Endothelial cell of umbilical vein (primary cell): ENCODE results near the gene ASB1. TPM values are rescaled to one million over a fixed set of nuclear protein-coding genes. Genes with fewer than 3 reads are reported as not detected.

Source experiments
- BruUV-seq: library from RNA; stranded (reverse); fragments of 400-500 nt; replicated peaks from 2 replicates; lab custom pipeline; 2021; lab: Mats Ljungman, UMichigan
- CTCF ChIA-PET: fragments of 300-600, 350-600 bp; sonication (Branson Sonifier 250); formaldehyde crosslinking; loops from one replicate; lab custom pipeline; 2021; ENCODE audit warnings: antibody characterized with exemption, inconsistent platforms; lab: Charles Lee
- POLR2A ChIA-PET: fragments of 300-600, 350-600 bp; sonication (Branson Sonifier 250); formaldehyde crosslinking; loops from one replicate; lab custom pipeline; 2021; ENCODE audit warnings: antibody characterized with exemption, inconsistent platforms; lab: Charles Lee
- DNase-seq: peaks from one replicate; pipeline ENCODE4 v3.0.0-alpha.2; 2011; ENCODE audit warnings: low read depth, low spot score
- FAIRE-seq: peaks from 2 replicates; lab custom pipeline; 2011; peaks lifted over from hg19 to GRCh38; lab: Jason Lieb, UNC
- H2AFZ ChIP-seq: 2 replicates; pipeline ENCODE4 v1.6.0; 2012; ENCODE audit warnings: low read depth, low read length, control low read depth, inconsistent platforms
- H3K27ac ChIP-seq: 2 replicates; pipeline ENCODE4 v1.5.1; 2011; ENCODE audit warnings: low read depth, mild to moderate bottlenecking, control low read depth, low read length, moderate library complexity; ENCODE audit not compliant: insufficient read depth
- H3K27me3 ChIP-seq, 2 experiments: 2 replicates each; pipeline versions ENCODE4 v1.6.0 to v1.6.1; 2011; ENCODE audit warnings: low read length in 2 of 2, mixed read lengths in 1 of 2; ENCODE audit not compliant: control insufficient read depth in 2 of 2, insufficient read depth in 2 of 2
- H3K36me3 ChIP-seq, 2 experiments: 2 replicates in 1 of 2; 3 replicates in 1 of 2; pipeline ENCODE4 v1.5.1; 2011; ENCODE audit warnings: low read length in 2 of 2, mild to moderate bottlenecking in 1 of 2, moderate library complexity in 1 of 2; ENCODE audit not compliant: control insufficient read depth in 2 of 2, insufficient read depth in 2 of 2; ENCODE audit errors: extremely low read depth in 1 of 2
- H3K4me1 ChIP-seq: 3 replicates; pipeline ENCODE4 v1.5.1; 2011; ENCODE audit warnings: mild to moderate bottlenecking, low read length; ENCODE audit not compliant: control insufficient read depth, insufficient read depth; ENCODE audit errors: extremely low read depth
- H3K4me2 ChIP-seq: 2 replicates; pipeline ENCODE4 v1.6.1; 2011; ENCODE audit warnings: low read length, control low read depth, mixed read lengths; ENCODE audit not compliant: insufficient read depth
- H3K4me3 ChIP-seq, 3 experiments: fragments of 200-600 bp in 1 of 3; sonication (generic), shearing (Covaris generic) in 1 of 3; replicated peaks in 1 of 3; 2 replicates each; pipeline ENCODE4 v1.5.1; 2011 to 2016; ENCODE audit warnings: control low read depth in 3 of 3, low read length in 3 of 3, mild to moderate bottlenecking in 2 of 3, inconsistent platforms in 1 of 3, low read depth in 1 of 3, moderate library complexity in 1 of 3; ENCODE audit not compliant: insufficient read depth in 1 of 3
- H3K79me2 ChIP-seq: 2 replicates; pipeline ENCODE4 v1.6.0; 2012; ENCODE audit warnings: low read length, inconsistent platforms; ENCODE audit not compliant: control insufficient read depth, insufficient read depth
- H3K9ac ChIP-seq: replicated peaks from 2 replicates; pipeline ENCODE3; 2011; ENCODE audit warnings: low read length, control low read depth; ENCODE audit not compliant: insufficient read depth; ENCODE audit errors: extremely low read depth
- H3K9me1 ChIP-seq: replicated peaks from 3 replicates; pipeline ENCODE4 v1.6.0; 2011; ENCODE audit warnings: mild to moderate bottlenecking, low read length; ENCODE audit not compliant: control insufficient read depth, insufficient read depth; ENCODE audit errors: extremely low read depth
- H3K9me3 ChIP-seq: replicated peaks from 2 replicates; pipeline ENCODE4 v1.5.1; 2012; ENCODE audit warnings: low read length, inconsistent platforms; ENCODE audit not compliant: control insufficient read depth, insufficient read depth
- H4K20me1 ChIP-seq: replicated peaks from 2 replicates; pipeline ENCODE3; 2011; ENCODE audit warnings: mild to moderate bottlenecking, low read length; ENCODE audit not compliant: control insufficient read depth, insufficient read depth; ENCODE audit errors: extremely low read depth
- CTCF ChIP-seq, 2 donors: IDR thresholded peaks; 1 replicate in 1 of 2; 2 replicates in 1 of 2; pipeline ENCODE4 v1.5.1; 2011; ENCODE audit warnings: low read length in 2 of 2, mild to moderate bottlenecking in 2 of 2, moderate library complexity in 2 of 2, control low read depth in 1 of 2, inconsistent platforms in 1 of 2, low read depth in 1 of 2; ENCODE audit not compliant: insufficient read depth in 1 of 2; ENCODE audit errors: extremely low read depth in 1 of 2
- EZH2 ChIP-seq: IDR thresholded peaks from 2 replicates; pipeline ENCODE4 v1.6.1; 2012; ENCODE audit warnings: borderline replicate concordance, low read depth, mild to moderate bottlenecking, moderate library complexity, low read length, inconsistent platforms; ENCODE audit not compliant: severe bottlenecking
- FOS ChIP-seq: IDR thresholded peaks from 2 replicates; pipeline ENCODE4 v1.6.1; 2011; ENCODE audit warnings: mild to moderate bottlenecking, low read length, moderate library complexity, borderline replicate concordance; ENCODE audit not compliant: insufficient read depth
- GATA2 ChIP-seq: IDR thresholded peaks from 2 replicates; pipeline ENCODE4 v1.7.0; 2011; ENCODE audit warnings: low read depth, mild to moderate bottlenecking, moderate library complexity, mixed read lengths, low read length; ENCODE audit not compliant: insufficient read length, insufficient read depth
- JUN ChIP-seq: IDR thresholded peaks from 2 replicates; pipeline ENCODE4 v1.6.1; 2011; ENCODE audit warnings: borderline replicate concordance, low read depth; ENCODE audit not compliant: insufficient read length, insufficient read depth
- MAX ChIP-seq: IDR thresholded peaks from 2 replicates; pipeline ENCODE4 v1.6.1; 2011; ENCODE audit not compliant: insufficient read depth, insufficient read length
- MYC ChIP-seq: IDR thresholded peaks from one replicate; pipeline ENCODE4 v1.6.1; 2011; ENCODE audit warnings: mild to moderate bottlenecking, low read depth, low read length
- POLR2A ChIP-seq: IDR thresholded peaks from 2 replicates; pipeline ENCODE4 v1.6.1; 2012; ENCODE audit warnings: low read depth, mild to moderate bottlenecking, control low read depth, low read length
- POLR2AphosphoS5 ChIP-seq: IDR thresholded peaks from 2 replicates; pipeline ENCODE4 v1.6.1; 2012; ENCODE audit warnings: low read depth, mild to moderate bottlenecking, control low read depth, low read length, moderate library complexity; ENCODE audit not compliant: insufficient read depth
- dilution Hi-C: fragments of 300-500 bp; cut with MboI; formaldehyde crosslinking; loops from one replicate; pipeline ENCODE4 v1.15.0; 2019; ENCODE audit warnings: low sequenced_read_pairs; ENCODE audit not compliant: extremely low pct_ligation_motif_present
- intact Hi-C: fragments of 100-400 bp; cut with micrococcal nuclease; formaldehyde crosslinking; loops from one replicate; pipeline ENCODE4 v1.10.0; 2022
- polyA plus RNA-seq, 4 experiments: library from polyadenylated mRNA; depleted of rRNA in 3 of 4; stranded (reverse) in 3 of 4; unstranded in 1 of 4; fragments of >200 nt; gene quantifications; 2 replicates each; pipeline versions ENCODE4 v1.2.1 to v1.2.3, GENCODE V29; 2011 to 2012; ENCODE audit warnings: missing spikeins in 1 of 4
- total RNA-seq: library from RNA; stranded (reverse); gene quantifications from 2 replicates; pipeline ENCODE4 v1.2.3, GENCODE V29; 2021

ASB1 gene
- total and polyA plus RNA-seq, 2 donors (not counting 3 experiments of a cell fraction or from before 2014, with no cell fraction given): 12.3 to 16.2 TPM

GRCh38 chr2:238446371-238446770 is 19.6 kb downstream of the ASB1 start:
- Histone ChIP-seq H3K4me1 (peaks cover 3% of the 10 kb centered on the region), H3K27ac (no peak overlapping the region), H3K4me2 (no peak overlapping the region), H3K9ac (no peak overlapping the region), H3K4me3 (no peak overlapping the region), H2AFZ (no peak overlapping the region), H3K27me3 (no peaks in the 10 kb centered on the region), H4K20me1 (no peaks in the 10 kb centered on the region), H3K79me2 (peaks cover 22% of the 10 kb centered on the region), H3K36me3 (peaks cover 3 to 9% of the 10 kb centered on the region in 2 experiments), H3K9me3 (no peaks in the 10 kb centered on the region), H3K9me1 (no peaks in the 10 kb centered on the region)
- FAIRE-seq: no peak
- dilution Hi-C loops: no loop called here
- TF ChIP-seq JUN (no peak), POLR2AphosphoS5 (no peak), CTCF (IDR thresholded peaks at IDR 0.05; ENCODE audit: extremely low read depth in 1 of 2, insufficient read depth in 1 of 2, low read depth in 1 of 2, low read length in 2 of 2) (no peak), EZH2 (no peak), FOS (no peak), GATA2 (no peak), MYC (no peak), MAX (no peak), POLR2A (no peak)
- no peak for DNase-seq
- POLR2A ChIA-PET: no interaction called here
- BruUV-seq: no TSS peak
- CTCF ChIA-PET: interaction anchor here (1.6 kb wide), 1 partner anchor 76 kb away, joined by 4 read pairs; no protein-coding TSS in a partner anchor
- intact Hi-C loops: no loop called here
